Esophagus squamous epithelium (tissue), 5 donors: ENCODE results near the gene SH2D7. TPM values are rescaled to one million over a fixed set of nuclear protein-coding genes. Genes with fewer than 3 reads are reported as not detected.
A peak's percentile ranks its signal among the peaks of the same experiment; 100 is the strongest.

ENCODE experiments used
- DNase-seq: peaks from one replicate; lab custom pipeline; 2025; lab: John Stamatoyannopoulos, UW
- H3K27ac ChIP-seq, 4 donors: fragments of 200-600 bp; sonication (generic); one replicate each; pipeline ENCODE4 v1.5.1; 2016 to 2019; ENCODE audit warnings: mild to moderate bottlenecking in 1 of 4
- H3K27me3 ChIP-seq, 4 donors: fragments of 200-600 bp; sonication (generic); 1 replicate in 3 of 4; 2 replicates in 1 of 4; pipeline versions ENCODE4 v1.5.1 to v1.6.0; 2017 to 2021; ENCODE audit warnings: antibody characterized with exemption in 1 of 4
- H3K36me3 ChIP-seq, 3 donors: fragments of 200-600 bp; sonication (generic); one replicate each; pipeline ENCODE4 v1.5.1; 2016 to 2019
- H3K4me1 ChIP-seq, 3 donors: fragments of 200-600 bp; sonication (generic); one replicate each; pipeline ENCODE4 v1.5.1; 2017 to 2019
- H3K4me3 ChIP-seq, 4 donors: fragments of 200-600 bp; sonication (generic); 1 replicate in 3 of 4; 2 replicates in 1 of 4; pipeline ENCODE4 v1.5.1; 2016 to 2019; ENCODE audit warnings: mild to moderate bottlenecking in 2 of 4, moderate library complexity in 1 of 4
- H3K9me3 ChIP-seq, 3 donors: fragments of 200-600 bp; sonication (generic); one replicate each; pipeline ENCODE4 v1.5.1; 2016 to 2019
- POLR2A ChIP-seq, 4 donors: fragments of 450-650 bp; IDR thresholded peaks; one replicate each; pipeline ENCODE4 v1.6.1; 2017; ENCODE audit warnings: antibody characterized with exemption in 4 of 4, mild to moderate bottlenecking in 4 of 4, moderate library complexity in 3 of 4
- WGBS, 2 donors: methylation state at CpG; one replicate each; pipeline ENCODE4 v1.1.5; 2018; 5-methylcytosine and 5-hydroxymethylcytosine counted together
- intact Hi-C: fragments of 100-400 bp; cut with DNase I; formaldehyde crosslinking; loops from one replicate; pipeline ENCODE4 v1.15.0; 2022
- total RNA-seq, 4 donors: library from RNA; depleted of rRNA; stranded (reverse); fragments of >200 nt; gene quantifications; one replicate each; pipeline ENCODE4 v1.1.0, GENCODE V29; 2016
- TF ChIP-seq, protein P1 (sequence below), 6 experiments: fragments of 450-650 bp in 4 of 6; fragments of 200-600 bp in 2 of 6; sonication (generic) in 2 of 6; IDR thresholded peaks; one replicate each; pipeline ENCODE4 v1.5.1; 2016 to 2019; ENCODE audit warnings: antibody characterized with exemption in 6 of 6, mild to moderate bottlenecking in 4 of 6, moderate library complexity in 4 of 6
- donor health status: DM: yes; HTN: yes; CAD: no.

SH2D7 gene
- total RNA-seq, 4 donors from 2014 or later = not detected

DNA sequence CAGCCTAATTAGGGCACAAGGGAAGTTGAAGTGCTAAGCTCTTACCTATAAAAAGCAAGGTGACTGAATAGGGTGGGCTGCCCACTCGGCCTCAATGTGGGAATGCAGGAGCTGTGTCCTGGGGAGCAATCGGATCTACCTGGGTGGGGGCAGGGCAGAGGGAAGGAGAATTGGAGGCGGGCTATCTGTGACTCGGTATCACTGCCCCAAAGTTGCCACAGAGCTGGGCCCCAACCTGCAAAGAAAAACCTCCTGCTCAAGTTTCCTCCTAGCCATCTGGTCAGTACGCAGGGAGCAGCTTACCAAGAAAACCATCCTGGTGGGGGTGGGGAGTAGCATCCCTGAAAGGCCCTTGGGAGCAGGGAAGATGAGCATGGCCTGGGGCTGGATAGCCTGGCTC is 28.2 kb downstream of the SH2D7 start:
- H3K27ac ChIP-seq = no peak overlapping the region
- TF ChIP-seq, protein P1, sequence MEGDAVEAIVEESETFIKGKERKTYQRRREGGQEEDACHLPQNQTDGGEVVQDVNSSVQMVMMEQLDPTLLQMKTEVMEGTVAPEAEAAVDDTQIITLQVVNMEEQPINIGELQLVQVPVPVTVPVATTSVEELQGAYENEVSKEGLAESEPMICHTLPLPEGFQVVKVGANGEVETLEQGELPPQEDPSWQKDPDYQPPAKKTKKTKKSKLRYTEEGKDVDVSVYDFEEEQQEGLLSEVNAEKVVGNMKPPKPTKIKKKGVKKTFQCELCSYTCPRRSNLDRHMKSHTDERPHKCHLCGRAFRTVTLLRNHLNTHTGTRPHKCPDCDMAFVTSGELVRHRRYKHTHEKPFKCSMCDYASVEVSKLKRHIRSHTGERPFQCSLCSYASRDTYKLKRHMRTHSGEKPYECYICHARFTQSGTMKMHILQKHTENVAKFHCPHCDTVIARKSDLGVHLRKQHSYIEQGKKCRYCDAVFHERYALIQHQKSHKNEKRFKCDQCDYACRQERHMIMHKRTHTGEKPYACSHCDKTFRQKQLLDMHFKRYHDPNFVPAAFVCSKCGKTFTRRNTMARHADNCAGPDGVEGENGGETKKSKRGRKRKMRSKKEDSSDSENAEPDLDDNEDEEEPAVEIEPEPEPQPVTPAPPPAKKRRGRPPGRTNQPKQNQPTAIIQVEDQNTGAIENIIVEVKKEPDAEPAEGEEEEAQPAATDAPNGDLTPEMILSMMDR (IDR thresholded peaks at IDR 0.05) = no peak
- TF ChIP-seq POLR2A (IDR thresholded peaks at IDR 0.05) = no peak
- intact Hi-C loops = no loop called here
- WGBS, 2 donors = 76 to 88% methylated on average over 4 to 5 of the region's 5 CpGs
- H3K9me3 ChIP-seq = no peaks in the 10 kb centered on the region
- DNase-seq = no peak
- no peaks in the 10 kb centered on the region for H3K4me1 ChIP-seq
- H3K36me3 ChIP-seq = no peaks in the 10 kb centered on the region
- H3K4me3 ChIP-seq = no peak overlapping the region
- no peaks in the 10 kb centered on the region for H3K27me3 ChIP-seq

DNA sequence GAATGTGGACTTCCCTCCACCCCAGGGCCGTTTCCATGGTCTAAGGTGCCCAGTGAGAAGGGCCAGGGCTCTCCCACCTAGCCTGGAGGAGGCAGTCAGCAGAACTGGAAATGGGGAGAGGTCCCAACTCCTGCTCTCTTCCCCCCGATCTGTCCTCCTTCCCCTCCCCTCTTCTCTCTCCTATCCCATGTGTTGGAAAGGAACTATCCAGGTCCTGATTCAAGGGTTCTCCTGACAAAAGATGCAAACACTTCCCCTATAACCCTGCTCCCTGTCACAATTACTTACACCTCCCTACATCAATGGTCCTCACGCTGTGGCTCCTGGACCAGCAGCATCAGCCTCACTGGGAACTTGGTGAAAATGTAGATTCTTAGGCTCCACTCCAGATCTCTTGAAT is 32.9 kb downstream of the SH2D7 start:
- TF ChIP-seq, protein P1 (IDR thresholded peaks at IDR 0.05) = no peak
- no peak for TF ChIP-seq POLR2A (IDR thresholded peaks at IDR 0.05)
- intact Hi-C loops = no loop called here

DNA sequence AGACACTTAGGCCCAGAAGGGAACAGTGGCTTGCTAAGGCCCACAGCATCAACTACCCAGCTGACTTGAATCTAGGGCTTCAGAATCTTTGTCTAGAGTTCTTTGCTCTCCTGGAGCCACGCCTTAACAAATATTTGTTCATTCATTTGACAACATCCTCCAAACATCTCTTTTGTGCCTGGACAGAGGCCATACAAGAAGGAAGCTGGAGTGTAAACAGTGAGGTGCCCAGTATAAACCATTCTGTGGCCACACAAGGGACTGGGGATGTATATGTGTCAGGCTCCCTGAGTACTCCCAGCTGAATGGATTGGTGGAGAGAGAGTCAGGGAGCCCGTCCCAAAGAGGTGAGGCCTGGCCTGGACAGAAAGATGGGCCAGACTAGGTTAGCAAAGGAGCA is 35.5 kb downstream of the SH2D7 start:
- no peak overlapping the region for H3K4me3 ChIP-seq
- WGBS, 2 donors = 75 to 86% methylated on average over 1 to 2 of the region's 2 CpGs
- no peaks in the 10 kb centered on the region for H3K27me3 ChIP-seq
- H3K9me3 ChIP-seq = no peaks in the 10 kb centered on the region
- no peak for DNase-seq
- H3K4me1 ChIP-seq = peaks cover 12 to 21% (median 18%) of the 10 kb centered on the region in 3 donors
- TF ChIP-seq, protein P1 (IDR thresholded peaks at IDR 0.05) = no peak
- no peak for TF ChIP-seq POLR2A (IDR thresholded peaks at IDR 0.05)
- no peak overlapping the region for H3K27ac ChIP-seq
- intact Hi-C loops = no loop called here
- no peaks in the 10 kb centered on the region for H3K36me3 ChIP-seq

More for the DNA sequence above, 32.9 kb downstream of the SH2D7 start:
- H3K27ac ChIP-seq = no peak overlapping the region
- no peaks in the 10 kb centered on the region for H3K36me3 ChIP-seq
- H3K4me1 ChIP-seq = no peaks in the 10 kb centered on the region
- no peak overlapping the region for H3K4me3 ChIP-seq
- WGBS, 2 donors = 80 to 89% methylated on average over 2 of the region's 3 CpGs
- no peak for DNase-seq
- H3K9me3 ChIP-seq = no peaks in the 10 kb centered on the region
- no peaks in the 10 kb centered on the region for H3K27me3 ChIP-seq

DNA sequence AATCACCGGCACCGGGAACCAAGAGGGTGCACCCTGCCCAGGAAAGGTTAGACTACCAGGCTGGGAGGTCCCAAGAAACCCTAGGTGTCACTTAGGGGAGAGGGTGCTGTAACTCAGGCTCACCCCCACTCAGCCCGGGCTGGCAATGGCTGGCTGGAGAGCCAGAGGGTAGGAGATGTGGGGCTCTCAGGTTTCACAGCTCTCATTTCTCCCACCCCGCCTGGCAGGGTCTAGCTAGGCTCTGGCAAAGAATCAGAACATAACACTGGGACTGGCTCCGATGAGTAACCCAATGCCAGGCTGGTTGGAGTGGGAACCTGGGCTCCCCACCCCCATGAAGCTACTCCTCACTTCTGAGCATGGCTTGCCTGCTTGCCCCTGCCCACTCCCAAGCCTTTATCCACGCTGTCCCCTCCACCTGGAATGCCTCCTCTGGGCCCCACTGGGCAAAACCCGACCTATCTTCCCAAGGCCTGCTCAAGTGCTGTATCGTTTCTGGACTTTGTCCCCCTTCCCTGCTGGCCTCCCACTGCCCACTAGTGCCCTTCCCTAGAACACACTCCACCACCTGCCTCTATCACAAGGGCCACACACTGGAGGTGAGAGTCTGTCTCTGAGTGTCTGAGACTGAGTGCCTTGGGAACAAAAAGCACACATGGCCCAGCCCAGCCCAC is 36.9 kb downstream of the SH2D7 start:
- intact Hi-C loops = no loop called here
- H3K4me3 ChIP-seq = no peak overlapping the region
- no peak for DNase-seq
- no peaks in the 10 kb centered on the region for H3K36me3 ChIP-seq
- TF ChIP-seq, protein P1 (IDR thresholded peaks at IDR 0.05) = no peak
- no peak for TF ChIP-seq POLR2A (IDR thresholded peaks at IDR 0.05)
- no peaks in the 10 kb centered on the region for H3K9me3 ChIP-seq
- peaks cover 18 to 35% (median 20%) of the 10 kb centered on the region in 3 donors for H3K4me1 ChIP-seq
- H3K27ac ChIP-seq = peak overlapping the region in 1 of 4 donors; percentile 12
- H3K27me3 ChIP-seq = no peaks in the 10 kb centered on the region
- WGBS, 2 donors = 68 to 75% methylated on average over 7 to 8 of the region's 8 CpGs

DNA sequence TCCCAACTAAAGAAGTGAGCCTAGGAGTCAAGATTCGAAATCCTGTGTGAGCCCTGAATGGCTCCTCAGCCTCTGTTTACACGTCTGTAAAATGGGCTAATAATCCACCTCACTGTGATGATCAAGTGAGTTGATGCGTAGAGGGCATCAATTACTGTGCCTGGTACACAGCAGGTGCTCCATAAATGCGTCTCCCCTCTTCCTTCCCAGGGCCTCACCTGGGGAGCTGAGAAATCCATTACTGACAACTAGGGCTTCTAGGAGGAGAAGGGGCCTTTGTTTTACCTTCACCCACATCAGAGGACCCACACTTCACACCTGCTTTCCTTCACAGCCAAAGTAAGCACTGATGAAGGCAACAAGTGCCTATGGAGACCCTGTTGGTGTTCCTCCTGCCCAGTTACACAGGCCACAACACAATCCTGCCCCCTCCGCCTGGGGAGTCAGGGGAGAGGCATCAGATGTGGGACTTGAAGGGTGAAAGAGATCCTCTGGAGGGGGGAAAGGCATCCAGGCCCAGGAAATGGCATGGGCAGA is 37.5 kb downstream of the SH2D7 start:
- H3K9me3 ChIP-seq = no peaks in the 10 kb centered on the region
- DNase-seq = no peak
- H3K36me3 ChIP-seq = no peaks in the 10 kb centered on the region
- intact Hi-C loops = loop anchor here (5.0 kb wide), 1 partner anchor 67 kb away; no protein-coding TSS in a partner anchor
- TF ChIP-seq POLR2A (IDR thresholded peaks at IDR 0.05) = no peak
- TF ChIP-seq, protein P1 (IDR thresholded peaks at IDR 0.05) = no peak
- no peaks in the 10 kb centered on the region for H3K27me3 ChIP-seq
- H3K27ac ChIP-seq = no peak overlapping the region
- H3K4me1 ChIP-seq = peaks cover 18 to 36% (median 23%) of the 10 kb centered on the region in 3 donors
- H3K4me3 ChIP-seq = no peak overlapping the region
- 75 to 88% methylated on average over 4 of the region's 5 CpGs for WGBS, 2 donors
